HG03442 (cell line): ENCODE results near the gene ERC1.

Experiments
- ATAC-seq: cut with Tn5 transposase; IDR thresholded peaks from one replicate; pipeline ENCODE4 v1.9.1; 2021; ENCODE audit warnings: mild to moderate bottlenecking, moderate library complexity; ENCODE audit not compliant: unreplicated experiment

Gene ERC1

DNA sequence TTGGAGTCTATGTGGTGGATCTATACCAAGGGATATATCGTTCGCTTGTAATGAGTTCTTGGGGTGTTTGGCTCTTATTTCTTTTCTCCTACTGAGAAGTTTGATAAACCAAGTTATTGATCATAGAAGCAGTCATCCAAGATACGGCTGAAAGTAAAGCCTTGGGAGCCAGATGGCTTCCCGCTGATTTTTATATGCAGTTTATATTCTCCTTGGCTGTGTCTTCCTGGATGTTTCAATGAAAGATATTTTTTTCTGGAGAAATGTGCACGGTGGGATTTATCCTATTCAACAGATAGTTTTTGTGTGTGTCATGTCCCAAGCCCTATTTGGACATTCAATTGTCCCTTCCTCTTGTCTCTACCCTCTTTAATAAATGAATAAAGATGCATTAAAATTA lies 289.0 kb downstream of the ERC1 start:
- ATAC-seq, result no peak

DNA sequence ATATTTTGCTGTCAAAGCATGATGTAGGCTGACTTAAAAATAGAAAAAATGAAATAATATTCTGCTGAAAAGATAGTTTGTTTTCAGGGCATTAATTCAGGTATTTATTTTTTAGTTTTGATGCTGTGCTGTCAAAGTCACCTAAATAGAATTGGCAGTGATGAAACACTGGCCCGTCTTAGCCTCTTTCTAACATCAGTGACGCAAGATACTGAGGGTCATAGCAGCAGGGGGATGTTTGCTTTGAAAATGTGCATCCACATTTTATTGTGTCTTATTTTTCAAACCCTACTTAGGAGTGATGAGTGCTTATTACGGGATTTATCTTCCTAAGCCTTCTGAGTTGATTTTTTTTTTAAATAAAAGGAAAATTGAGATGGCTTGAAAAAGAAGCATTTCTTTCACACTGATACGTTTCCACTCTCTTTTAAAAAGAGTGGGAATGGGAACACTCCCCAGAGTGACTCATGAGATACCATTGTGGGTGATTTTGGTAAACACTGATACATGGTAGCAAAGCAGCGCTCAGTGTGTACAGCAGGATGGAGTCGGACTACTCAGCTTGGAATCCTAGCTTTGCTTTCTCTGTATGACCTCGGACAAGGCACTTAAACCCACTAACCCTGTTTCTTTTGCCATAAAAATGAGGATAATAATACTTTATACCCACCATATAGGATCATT lies 290.8 kb downstream of the ERC1 start:
- no peak for ATAC-seq

DNA sequence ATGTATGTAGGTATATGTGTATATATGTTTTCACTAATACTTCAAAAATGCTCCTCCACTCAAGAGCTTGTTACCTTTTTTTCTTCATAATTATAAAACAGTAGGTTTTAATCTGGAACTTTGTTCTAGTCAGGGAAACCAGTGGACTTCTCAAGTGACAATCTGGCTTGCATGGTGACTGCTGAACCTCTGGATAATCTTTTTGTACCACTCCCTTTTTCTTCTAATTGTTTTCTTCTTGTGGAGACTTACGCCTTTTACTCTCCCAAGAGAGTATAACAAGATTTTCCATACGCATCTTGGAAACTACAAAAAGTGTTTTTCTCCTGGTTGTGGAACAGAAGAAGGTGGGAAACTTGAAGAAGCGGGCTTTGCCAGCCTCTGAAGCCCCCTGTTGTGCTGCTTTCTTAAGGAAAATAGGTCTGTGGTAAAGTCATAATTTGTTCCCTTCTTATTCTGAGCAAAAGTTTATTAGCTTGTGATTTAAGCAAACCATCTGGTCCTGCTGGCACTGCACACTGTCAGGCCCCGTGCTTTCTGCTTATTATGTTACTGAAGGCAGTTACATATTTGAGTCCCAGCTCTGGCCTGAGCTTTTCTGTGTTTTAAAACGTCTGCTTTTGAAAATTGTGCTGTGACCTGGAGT lies 291.8 kb downstream of the ERC1 start:
- ATAC-seq, result no peak

DNA sequence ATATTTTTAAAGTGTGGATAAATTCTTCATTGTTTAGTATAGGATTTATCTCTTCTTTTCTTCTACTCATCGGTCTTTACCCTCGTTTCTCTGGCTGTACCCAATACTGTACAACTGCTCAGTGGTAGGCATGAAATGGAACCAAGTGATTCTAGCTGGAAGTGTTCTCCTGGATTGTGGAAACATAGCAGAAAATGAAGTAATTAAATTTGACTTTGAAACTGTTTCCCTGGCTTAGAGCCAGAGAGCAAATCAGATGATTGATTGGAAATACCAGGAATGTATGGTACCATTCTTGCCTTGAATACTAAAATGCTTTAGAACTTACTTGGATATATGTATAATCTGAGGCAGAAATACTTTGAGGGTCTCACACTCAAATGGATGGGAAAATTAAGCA lies 292.3 kb downstream of the ERC1 start:
- no peak for ATAC-seq

DNA sequence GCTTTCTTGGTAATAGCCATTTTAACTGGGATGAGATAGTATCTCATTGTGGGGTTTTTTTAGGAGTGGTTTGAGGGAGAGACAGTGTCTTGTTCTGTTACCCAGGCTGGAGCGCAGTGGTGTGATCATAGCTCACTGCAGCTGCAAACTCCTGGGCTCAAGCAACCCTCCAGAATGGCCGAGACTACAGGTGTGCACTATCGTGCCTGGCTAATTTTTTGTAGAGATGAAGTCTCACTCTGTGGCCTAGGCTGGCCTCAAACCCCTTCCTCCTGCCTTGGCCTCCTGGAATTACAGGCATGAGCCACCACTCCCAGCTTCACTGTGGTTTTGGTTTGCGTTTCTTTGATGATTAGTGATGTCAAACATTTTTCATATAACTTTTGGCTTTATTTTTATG lies 293.6 kb downstream of the ERC1 start:
- no peak for ATAC-seq

DNA sequence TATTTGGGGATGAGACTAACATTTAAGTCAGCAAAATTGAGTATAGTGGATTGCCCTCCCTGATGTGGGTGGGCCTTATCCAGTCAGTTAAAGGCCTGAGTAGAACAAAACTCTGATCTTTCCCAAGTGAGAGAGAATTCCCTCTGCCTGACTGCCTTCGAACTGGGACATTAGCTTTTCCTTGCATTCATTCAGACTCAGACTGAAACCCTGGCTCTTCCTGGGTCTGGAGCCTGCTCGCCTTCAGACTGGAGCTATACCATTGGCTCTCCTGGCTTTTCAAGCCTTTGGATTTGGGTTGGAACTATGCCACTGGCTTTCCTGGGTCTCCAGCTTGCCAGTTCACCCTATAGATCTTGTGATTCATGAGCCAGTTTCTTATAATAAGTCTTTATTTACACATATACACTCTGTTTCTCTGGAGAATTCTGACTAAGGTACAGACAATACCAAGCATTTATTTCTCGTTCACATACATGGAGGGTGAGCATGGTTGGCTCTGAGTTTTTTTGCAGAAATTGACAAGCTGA lies 296.5 kb downstream of the ERC1 start:
- no peak for ATAC-seq

DNA sequence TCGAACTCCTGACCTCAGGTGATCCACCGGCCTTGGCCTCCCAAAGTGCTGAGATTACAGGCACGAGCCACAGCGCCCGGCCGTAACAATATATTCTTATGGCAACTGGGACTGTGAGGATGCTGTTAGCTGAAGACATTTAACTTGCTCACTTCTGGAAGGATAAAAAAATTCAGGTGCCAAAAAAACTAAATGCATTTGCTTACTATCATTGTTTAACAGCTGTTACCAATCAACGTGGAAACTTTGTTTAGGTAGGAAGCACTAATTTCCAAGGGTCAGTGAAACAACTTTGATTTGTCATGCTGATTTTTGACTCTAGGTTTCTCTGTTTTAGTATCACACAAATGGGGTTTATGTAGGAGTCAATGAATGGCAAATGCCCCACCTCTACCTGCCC lies 297.3 kb downstream of the ERC1 start:
- ATAC-seq, result no peak

DNA sequence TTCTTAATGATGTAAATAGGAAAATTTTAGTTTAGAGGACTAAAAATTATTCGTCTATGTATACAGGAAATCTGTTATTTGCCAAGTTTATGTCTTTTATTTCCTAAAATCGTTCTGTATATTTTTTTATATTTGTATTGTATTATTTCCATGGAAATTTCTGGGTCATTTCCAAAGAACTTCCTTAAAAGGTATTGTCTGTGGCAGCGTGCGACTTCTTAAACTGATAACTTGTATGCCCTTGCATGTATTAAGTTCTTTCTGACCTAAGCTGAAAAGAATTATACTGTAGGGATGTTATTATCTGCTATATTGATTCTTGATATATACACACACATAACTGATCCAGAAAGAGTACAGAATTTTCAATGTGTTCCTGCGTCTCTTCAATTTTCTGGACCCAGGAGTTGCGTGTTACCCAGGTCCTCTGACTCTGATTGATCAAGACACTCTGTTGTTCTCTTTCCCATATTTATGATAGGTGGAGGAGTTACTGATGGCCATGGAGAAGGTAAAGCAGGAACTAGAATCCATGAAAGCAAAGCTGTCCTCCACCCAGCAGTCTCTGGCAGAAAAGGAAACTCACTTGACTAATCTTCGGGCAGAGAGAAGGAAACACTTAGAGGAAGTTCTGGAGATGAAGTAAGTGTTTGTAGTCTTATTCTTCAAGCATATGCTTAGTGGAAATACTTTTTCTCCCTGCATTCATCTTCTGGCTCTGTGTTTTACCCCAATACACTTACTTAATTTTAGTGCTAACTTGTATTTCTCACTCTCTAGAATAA lies 298.5 kb downstream of the ERC1 start:
- ATAC-seq, result no peak

DNA sequence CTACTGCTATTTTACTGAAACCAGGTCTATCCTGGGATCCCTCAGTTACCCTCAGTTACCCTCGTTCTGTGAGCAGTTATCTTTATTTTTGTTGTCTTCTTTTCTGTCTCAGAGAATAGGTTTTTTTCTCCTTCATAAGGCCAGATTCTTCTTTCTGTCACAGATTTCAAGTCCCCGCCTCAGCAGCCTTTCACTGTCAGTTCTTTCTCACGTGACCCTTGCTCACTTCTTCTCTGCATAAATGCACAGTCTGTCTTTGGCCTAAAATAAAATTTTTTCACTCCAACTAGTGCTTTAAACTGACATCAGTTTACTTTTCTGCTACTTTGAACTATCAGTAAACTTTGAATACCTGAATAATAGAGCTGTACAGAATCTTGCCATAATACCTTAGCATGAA lies 299.7 kb downstream of the ERC1 start:
- ATAC-seq, result no peak

DNA sequence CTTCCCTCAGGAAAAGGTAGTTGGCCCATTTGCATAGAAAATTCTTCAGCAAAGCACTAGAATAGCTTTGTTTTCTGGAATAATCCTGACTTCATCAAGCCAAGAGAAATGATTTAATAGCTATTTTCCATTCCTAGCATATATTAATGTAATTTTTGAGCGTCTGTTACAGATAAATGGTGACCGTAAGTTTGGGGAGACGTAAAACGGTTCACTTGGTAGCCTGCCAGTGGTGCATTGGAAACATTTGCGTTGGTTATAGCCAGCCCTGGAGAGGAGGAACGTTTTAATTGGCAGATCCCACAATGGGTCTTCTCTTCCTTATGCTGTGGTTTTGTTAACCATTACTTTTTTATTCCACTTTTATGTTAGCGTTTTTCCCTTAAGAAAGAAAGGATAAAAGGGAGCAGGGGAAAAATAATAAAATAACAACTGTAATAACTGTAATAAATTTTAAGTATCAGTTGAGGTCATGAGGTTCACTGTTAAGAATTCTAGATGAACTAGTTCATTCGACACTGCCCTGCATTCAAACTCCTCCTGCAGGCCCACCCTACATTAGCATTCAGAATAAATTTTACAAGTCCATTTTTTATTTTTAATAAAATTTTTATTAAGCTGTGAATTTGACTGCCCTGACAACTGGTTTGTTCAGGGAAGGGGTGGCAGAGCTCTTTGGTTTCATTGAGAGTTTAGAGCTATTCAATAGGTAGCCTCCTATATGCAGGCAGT lies 300.7 kb downstream of the ERC1 start:
- ATAC-seq, result no peak

DNA sequence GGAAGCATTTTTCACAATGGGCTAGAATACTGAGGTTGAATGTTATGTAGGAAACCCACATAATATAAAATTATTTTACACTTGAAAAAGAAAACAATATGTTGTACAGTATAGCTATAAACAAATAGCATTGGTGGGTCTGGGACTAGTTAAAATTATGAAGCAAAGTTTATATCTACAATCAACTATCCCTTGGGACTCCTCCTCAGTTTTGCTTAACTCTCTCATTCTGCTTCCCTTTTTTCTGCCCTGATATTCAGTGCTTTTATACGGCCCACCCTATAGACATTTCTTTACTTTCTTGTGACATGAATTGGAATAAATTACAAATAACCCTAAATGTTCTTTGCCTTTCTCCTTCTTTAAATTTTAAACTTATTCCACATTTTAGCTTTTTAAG lies 302.9 kb downstream of the ERC1 start:
- ATAC-seq, result no peak

DNA sequence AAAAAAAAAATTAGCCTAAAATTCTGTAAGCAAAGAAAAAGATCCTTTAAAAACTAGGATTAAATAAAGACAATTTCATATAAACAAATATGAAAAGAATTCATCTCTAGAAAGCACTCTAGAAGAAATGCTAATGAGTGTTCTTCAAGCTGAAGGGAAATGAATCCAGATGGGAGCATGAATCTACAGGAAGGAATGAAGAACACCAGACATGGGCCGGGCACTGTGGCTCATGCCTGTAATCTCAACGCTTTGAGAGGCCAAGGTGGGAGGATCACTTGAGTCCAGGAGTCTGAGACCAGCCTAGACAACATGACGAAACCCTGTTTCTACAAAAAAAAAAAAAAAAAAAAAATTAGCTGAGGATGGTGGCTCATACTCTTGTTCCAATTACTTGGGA lies 306.2 kb downstream of the ERC1 start:
- ATAC-seq, result no peak

DNA sequence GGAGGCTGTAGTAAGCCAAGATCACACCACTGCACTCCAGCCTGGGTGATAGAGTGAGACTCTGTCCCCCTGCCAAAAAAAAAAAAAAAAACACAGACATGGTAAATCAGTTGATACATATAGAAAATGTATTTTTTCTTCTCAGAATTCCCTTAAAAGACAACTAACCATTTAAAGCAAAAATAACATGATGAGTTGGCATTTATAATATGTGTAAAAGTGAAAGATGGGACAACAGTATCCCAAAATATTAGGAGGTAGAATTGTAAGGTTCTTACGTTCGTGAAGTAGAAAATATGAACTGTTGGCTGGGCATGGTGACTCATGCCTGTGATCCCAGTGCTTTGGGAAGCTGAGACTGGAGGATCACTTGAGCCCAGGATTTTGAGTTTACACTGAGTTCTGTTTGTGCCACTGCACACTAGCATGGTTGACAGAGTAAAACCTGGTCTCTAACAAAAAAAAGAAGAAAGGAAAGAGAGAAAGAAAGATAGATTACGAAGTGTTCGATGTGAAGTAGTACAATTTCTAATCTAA lies 306.7 kb downstream of the ERC1 start:
- ATAC-seq, result no peak

DNA sequence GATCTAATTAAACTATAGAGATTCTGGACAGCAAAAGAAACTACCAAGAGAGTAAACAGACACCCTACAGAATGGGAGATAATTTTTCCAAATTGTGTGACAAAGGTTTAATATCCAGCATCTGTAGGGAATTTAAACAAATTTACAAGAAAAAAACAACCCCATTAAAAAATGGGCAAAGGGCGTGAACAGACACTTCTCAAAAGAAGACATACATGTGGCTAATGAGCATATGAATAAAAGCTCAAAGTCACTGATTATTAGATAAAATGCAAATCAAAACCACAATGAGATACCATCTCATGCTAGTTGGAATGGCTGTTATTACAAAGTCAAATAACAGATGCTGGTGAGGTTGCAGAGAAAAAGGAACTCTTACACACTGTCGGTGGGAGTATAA lies 309.4 kb downstream of the ERC1 start:
- ATAC-seq, result no peak

DNA sequence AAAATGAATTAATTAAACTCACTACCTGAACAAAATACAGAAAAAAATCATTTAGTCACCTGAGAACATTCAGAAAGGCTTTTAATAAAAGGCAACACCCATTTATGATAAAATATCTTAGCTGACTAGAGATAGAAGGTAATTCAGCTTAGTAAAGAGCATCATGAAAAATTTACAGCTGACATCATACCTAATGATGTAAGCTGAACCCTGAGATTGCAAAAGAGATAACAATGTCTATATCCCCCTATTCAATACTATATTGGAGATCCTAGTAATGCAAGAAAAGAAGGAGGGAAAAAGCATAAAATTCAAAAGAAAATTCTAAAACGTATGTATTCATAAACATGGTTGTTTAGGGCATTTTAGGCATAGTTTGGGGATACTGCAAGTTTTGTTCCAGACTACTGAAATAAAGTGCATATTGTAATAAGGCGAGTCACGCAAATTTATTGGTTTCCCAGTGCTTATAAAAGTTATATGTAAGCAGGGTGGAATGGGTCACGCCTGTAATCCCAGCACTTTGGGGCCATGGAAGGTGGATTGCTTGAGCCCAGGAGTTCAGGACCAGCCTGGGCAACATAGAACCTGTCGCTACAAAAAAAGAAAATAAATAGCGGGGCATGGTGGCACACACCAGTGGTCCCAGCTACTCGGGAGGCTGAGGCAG lies 311.3 kb downstream of the ERC1 start:
- ATAC-seq, result no peak

DNA sequence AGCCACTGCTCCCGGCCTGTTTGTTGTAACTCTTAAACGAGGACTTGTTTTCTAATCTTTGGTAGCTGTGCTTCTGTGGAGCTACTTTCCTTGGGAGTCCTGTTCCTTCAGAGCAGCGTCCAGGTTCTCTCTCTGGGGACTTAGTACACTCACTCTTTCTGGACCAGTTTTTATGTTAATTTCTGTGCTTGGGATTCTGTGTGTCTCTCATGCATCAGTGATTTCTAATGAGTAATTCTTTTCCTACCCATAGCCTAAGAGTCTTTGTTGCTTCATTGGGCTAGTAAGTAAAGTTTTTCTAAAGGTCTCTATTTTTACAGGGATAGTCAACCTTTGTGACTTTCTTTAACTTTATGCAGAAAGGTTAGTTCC lies 314.0 kb downstream of the ERC1 start:
- no peak for ATAC-seq

DNA sequence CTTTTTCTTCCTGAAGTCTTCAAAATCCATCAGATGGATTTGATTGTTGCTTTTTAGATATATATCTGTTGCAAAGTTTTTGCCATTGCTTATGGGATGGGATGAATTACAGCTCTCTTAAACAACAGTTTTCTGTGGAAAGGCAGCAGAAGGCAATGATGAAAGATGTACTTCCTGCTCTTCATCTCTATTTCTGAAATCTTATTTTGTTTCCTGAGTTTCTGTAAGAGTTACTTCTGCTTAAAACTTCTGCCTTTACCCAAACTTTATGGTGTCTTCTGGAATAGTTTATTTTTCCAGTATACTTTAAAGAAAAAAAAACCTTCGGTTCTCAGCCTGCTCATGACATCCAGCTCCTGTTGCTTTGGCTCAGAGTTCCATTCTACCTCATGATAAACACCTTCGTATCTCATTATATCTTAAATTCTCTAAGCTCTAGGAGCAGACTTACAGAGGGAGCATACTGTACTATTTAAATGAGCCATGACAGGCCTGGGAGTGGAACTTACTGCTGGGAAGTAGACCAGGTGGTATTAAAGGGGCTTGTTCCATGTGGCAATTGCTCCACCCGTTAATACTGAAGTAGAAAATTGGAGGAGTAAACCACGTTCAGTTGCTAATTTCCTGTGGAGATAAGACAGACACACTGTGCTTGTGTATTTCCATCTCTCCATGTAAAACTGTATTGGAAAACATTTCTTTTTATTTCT lies 314.9 kb downstream of the ERC1 start:
- ATAC-seq, result no peak

DNA sequence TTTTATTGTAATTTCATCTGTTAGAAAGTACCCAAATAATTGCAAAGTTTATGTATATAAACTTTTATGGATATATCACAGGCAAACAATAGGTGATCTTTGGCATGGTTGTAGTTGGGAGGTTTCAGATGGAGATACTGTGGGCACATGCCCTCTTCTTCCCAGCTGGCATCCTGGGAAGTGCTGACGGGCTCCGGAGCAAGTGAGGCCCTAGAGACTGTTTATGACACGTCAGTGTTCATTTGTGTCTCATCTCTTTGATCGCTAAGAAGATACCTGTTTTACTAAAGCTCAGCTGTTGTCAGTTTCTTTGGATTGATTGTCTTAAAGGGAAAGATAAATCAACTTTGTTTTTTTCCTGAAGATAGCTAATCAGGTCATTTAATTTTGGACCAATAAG lies 315.8 kb downstream of the ERC1 start:
- no peak for ATAC-seq

DNA sequence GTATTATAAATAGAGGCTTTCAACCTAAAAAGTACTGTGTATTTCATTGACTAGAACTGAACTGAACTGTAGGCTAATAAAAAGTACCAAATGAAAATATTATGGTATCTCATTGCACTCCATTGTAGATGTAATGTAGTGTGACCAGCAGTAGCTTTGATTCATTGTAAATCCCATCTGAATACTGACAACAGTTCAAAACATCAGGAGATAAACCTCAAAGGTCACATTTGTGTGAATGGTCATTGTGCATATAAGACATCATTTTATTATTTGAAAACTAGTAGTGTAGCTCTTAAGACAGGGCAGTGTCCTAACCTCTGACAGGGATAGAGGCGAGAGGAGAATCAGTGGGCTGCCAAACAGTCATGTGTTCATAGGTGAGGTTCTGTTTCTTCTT lies 316.8 kb downstream of the ERC1 start:
- no peak for ATAC-seq

DNA sequence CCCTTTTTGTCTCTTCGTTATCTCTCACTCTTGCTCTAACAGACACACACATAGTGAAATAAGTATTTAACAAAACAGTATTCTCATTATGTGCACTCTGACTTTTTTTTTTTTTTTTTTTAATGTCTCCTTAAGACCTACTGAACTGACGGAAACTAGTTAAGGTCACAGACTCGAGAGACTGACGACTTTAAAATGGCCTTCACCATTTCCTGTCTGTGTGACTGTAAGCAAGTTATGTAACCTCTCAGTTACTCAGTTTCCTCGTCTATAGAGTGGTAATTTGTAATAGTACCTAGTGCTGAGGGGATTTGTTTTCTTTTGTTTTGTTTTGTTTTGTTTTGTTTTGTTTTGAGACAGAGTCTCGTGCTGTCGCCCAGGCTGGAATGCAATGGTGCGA lies 318.6 kb downstream of the ERC1 start:
- no peak for ATAC-seq
